HG03342 (cell line): Measurements from ENCODE around the gene TTC32.

Experiments used
- ATAC-seq: cut with Tn5 transposase; IDR thresholded peaks from one replicate; pipeline ENCODE4 v1.9.1; 2021; ENCODE audit warnings: mild to moderate bottlenecking, moderate library complexity; ENCODE audit not compliant: unreplicated experiment

Gene TTC32

DNA sequence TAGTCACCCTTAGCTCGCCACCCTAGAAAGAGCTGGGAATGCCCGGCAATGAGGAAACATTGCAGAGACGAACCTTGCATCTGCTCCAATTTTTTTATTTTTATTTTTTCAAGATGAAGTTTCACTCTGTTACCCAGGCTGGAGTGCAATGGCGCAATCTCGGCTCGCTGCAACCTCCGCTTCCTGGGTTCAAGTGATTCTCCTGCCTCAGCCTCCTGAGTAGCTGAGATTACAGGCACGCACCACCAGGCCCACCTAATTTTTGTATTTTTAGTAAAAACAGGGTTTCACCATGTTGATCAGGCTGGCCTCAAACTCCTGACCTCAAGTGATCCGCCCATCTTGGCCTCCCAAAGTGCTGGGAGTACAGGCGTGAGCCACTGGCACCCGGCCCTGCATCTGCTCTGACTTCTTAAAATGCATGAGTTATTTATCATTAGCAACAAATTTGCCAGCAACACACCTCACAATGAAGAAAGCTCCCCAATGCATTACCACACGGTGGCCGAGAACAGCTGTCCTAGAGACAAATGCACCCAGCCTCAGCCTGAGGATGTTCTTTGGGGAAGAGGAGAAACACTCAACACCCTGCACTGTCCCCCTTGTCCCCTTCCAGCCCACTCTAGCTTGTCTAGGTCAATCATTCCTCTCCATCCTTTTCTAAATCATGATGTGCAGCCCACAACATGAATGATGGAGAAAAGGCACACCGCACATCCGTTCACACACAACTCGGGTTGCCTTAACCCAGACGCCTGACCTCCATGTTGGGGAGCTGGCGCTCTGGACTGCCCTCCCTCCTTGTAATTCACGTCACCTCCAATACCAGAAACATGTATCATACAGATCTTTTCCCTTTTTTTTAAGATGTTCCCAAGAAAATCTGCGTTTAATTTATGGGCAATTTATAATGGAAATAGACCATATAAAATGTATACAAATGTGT, 46.9 kb downstream of the TTC32 start:
- ATAC-seq = no peak

DNA sequence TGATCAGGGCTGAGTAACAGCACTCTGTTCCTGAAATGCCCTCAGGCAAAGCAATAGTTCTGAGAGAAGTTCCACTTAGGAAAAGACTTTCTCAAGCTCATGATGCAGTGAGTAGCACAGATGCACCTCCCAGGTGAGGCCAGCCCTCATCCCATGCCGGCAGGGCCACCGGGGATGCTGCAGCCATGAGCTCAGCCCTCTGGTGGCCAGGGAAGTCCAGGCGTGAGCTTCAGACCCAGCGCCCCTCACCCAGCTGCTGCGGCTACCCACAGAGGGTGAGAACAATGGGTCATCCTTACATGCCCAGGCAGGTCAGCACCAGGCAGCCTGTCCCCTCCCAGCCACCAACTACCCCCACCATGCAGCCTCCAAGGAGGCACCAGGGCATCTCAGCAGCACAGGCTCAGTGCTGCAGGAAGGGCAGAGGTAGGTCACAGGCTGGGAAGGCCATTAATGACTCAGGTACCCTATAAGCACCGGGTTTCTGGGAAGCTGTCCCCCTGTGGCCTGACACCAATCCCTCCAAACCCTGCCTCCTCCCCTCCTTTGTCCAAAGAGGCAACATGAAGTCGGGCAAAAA, 50.6 kb downstream of the TTC32 start:
- no peak for ATAC-seq

DNA sequence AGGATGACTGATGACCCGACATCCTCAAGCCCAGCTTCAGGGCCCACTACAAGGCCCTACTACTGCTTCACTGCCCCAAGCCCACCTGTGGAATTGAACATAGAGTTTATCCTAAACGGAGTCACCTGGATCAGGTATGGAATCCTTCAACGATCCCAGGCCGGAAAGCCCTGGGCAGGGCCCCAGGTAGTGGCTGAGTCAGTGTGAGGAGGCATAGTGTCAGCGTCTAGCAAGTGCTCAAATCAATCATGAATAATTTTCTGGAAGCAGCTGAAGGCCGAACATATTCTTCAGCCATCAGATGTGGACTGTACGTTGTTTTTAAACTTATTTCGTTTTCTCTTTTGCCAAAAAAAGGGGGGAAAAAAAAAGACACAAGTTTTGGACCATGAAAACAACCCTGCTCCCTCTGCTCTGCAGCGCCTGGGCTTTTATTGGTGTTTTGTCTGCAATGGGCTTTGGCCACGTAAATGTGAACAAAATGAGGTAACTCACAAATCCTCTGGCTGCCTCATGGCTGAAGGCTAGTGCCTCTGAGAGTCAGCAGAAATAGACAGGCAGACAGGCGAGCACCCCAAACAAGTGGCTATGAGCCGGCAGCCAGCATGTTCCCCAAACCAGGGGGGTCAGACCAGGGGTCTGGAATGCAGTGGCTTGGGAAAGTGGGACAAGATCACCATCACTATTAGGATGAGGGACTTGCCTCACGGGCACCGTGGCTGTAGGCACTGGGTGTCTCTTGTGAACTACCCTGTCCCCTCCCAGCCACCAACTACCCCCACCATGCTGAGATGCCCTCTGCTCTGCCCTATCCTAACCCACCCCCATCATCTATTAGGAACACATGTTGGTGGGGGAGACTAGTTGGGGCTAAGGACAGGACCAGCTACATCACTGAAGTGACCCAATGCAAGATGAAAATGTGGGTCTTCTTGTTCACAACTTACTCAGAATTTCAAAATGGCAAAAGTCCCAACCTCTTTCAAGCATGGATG, 51.4 kb downstream of the TTC32 start:
- no peak for ATAC-seq

DNA sequence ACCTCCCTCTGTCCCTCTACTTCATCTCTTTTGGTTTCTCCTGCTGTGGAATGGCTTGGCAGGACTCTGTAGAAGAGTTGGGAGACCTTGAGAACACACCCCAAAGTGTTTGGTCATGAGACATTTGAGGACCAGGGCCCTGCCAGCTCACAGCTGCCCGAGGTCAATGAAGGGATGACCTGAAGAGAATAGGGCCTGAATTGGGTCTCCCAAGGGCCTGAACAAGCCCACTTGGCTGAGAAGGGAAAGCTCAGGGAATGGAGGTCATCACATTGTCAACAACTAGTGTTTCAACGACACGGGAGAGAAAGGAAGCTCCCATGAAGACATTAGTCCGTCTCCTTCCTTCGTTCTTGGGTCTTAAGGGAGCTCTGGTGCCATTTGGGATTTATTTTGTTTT, 52.8 kb downstream of the TTC32 start:
- ATAC-seq = no peak

DNA sequence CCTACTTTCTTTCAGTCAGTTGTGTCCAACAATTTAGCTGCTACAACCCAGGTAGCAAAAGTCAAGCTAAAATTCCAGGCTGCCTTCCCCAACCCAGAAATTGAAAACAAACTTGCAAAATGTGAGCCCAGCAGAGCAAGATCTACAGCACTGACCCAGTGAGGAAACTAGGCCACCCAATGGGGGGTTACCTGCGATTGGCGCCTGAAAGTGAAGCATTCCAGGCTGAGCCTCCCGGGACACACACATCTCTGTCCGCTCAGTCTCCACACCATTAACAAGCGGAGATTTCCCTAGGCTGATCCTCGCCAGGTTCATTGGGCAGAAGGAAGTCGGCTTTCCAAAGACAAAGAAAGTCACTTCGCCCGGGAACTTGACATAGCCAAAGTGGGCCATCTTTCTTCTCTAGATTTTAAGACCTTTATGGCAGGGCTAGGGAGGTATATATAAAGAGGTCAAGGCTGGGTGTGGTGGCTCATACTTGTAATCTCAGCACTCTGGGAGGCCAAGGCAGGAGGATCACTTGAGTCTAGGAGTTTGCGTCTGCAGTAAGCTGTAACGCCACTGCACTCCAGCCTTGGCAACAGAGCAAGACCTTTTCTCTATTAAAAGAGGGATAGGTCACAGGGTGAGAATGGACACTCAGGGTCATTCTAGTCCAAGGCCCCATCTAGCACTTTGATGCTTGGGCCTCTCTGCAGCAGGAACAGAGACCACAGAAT, 53.6 kb downstream of the TTC32 start:
- no peak for ATAC-seq

DNA sequence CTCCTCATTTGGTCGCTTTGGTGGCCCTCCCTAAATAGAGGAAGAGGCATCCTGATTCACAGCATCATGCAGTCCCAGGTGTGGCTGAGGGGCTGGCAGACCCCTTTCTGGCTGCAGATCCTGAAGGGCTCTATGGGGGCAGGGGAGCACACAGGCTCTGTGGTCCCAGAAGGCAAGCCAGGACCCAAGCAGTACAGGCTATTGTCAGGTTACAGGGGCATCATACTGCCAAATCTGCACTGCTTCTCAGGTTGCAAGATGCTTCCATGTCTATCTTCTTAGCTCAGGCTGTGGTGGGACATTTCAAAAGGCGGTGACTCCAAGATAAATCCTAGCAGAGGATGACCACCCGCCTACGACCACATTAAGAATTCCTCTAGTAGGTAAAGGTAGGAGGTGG, 54.3 kb downstream of the TTC32 start:
- ATAC-seq = no peak
